Trophoblast cell (in vitro differentiated cells and primary cell): ENCODE measurements around the gene FOXL2.

Experiments
- DNase-seq, 2 donors: peaks; one replicate each; pipeline ENCODE4 v3.0.0-alpha.2; 2016
- H2AFZ ChIP-seq: 2 replicates; pipeline ENCODE4 v1.6.1; 2013; ENCODE audit warnings: low read length, moderate library complexity, mild to moderate bottlenecking; ENCODE audit not compliant: insufficient read depth, poor library complexity
- H2AK5ac ChIP-seq: 2 replicates; pipeline ENCODE4 v1.6.1; 2013; ENCODE audit warnings: mild to moderate bottlenecking, low read length
- H2BK120ac ChIP-seq: 2 replicates; pipeline ENCODE4 v1.6.1; 2013; ENCODE audit warnings: low read length, mild to moderate bottlenecking, moderate library complexity; ENCODE audit not compliant: insufficient read depth, poor library complexity
- H2BK12ac ChIP-seq: 2 replicates; pipeline ENCODE4 v1.6.1; 2013; ENCODE audit warnings: mild to moderate bottlenecking, low read length, moderate library complexity
- H2BK5ac ChIP-seq: 2 replicates; pipeline ENCODE4 v1.6.1; 2013; ENCODE audit warnings: low read length, low read depth, moderate library complexity, mild to moderate bottlenecking; ENCODE audit not compliant: poor library complexity
- H3K14ac ChIP-seq: 2 replicates; pipeline ENCODE4 v1.6.1; 2013; ENCODE audit warnings: mild to moderate bottlenecking, low read length
- H3K18ac ChIP-seq: 2 replicates; pipeline ENCODE4 v1.6.1; 2013; ENCODE audit warnings: mild to moderate bottlenecking, low read length
- H3K23ac ChIP-seq: 2 replicates; pipeline ENCODE4 v1.6.1; 2013; ENCODE audit warnings: low read length
- H3K27ac ChIP-seq: 2 replicates; pipeline ENCODE4 v1.5.1; 2013; ENCODE audit warnings: low read depth, mild to moderate bottlenecking, inconsistent platforms, low read length, moderate library complexity
- H3K27me3 ChIP-seq: 2 replicates; pipeline ENCODE4 v1.6.1; 2013; ENCODE audit warnings: inconsistent platforms, mild to moderate bottlenecking, low read length, moderate library complexity; ENCODE audit not compliant: insufficient read depth
- H3K36me3 ChIP-seq, 2 experiments: 1 replicate in 1 of 2; 2 replicates in 1 of 2; pipeline ENCODE4 v1.6.1; 2013; ENCODE audit warnings: low read length in 2 of 2, mild to moderate bottlenecking in 2 of 2, moderate library complexity in 1 of 2; ENCODE audit not compliant: insufficient read depth in 2 of 2, control insufficient read depth in 1 of 2
- H3K4ac ChIP-seq: 2 replicates; pipeline ENCODE4 v1.6.1; 2013; ENCODE audit warnings: low read depth, mild to moderate bottlenecking, low read length, moderate library complexity
- H3K4me1 ChIP-seq, 2 experiments: 1 replicate in 1 of 2; 2 replicates in 1 of 2; pipeline ENCODE4 v1.6.1; 2013; ENCODE audit warnings: low read length in 2 of 2, mild to moderate bottlenecking in 2 of 2, moderate library complexity in 1 of 2; ENCODE audit not compliant: insufficient read depth in 2 of 2, control insufficient read depth in 1 of 2
- H3K4me2 ChIP-seq: 2 replicates; pipeline ENCODE4 v1.6.1; 2013; ENCODE audit warnings: inconsistent platforms, mild to moderate bottlenecking, low read length, moderate library complexity
- H3K4me3 ChIP-seq: 2 replicates; pipeline ENCODE4 v1.5.1; 2013; ENCODE audit warnings: mild to moderate bottlenecking, low read depth, low read length, inconsistent platforms
- H3K79me1 ChIP-seq: one replicate; pipeline ENCODE4 v1.6.1; 2013; ENCODE audit warnings: low read length
- H3K79me2 ChIP-seq: 2 replicates; pipeline ENCODE4 v1.6.1; 2013; ENCODE audit warnings: low read length, mild to moderate bottlenecking; ENCODE audit not compliant: control insufficient read depth, insufficient read depth, poor library complexity
- H3K9ac ChIP-seq: 2 replicates; pipeline ENCODE4 v1.6.1; 2013; ENCODE audit warnings: mild to moderate bottlenecking, low read length
- H3K9me3 ChIP-seq: 2 replicates; pipeline ENCODE4 v1.6.1; 2013; ENCODE audit warnings: low read depth, mild to moderate bottlenecking, control low read depth, inconsistent platforms, low read length; ENCODE audit not compliant: insufficient read depth
- H4K12ac ChIP-seq: 2 replicates; pipeline ENCODE4 v1.6.1; 2013; ENCODE audit warnings: low read depth, mild to moderate bottlenecking, low read length, moderate library complexity
- H4K8ac ChIP-seq: 2 replicates; pipeline ENCODE4 v1.6.1; 2013; ENCODE audit warnings: low read depth, mild to moderate bottlenecking, low read length, moderate library complexity
- H4K91ac ChIP-seq: one replicate; pipeline ENCODE4 v1.6.1; 2013; ENCODE audit warnings: low read depth, mild to moderate bottlenecking, low read length, moderate library complexity
- WGBS: extraction: QIAGEN DNeasy Blood & Tissue Kit; methylation state at CpG from one replicate; pipeline ENCODE4 v1.1.7; 2013; ENCODE audit warnings: missing lambda C conversion rate; ENCODE audit not compliant: insufficient read length, insufficient coverage; ENCODE audit errors: extremely low coverage; 5-methylcytosine and 5-hydroxymethylcytosine counted together

The FOXL2 gene

GRCh38 chr3:138942861-138943623 lies 3.9 kb downstream of the FOXL2 start:
- H3K23ac ChIP-seq, result no peak overlapping the region
- peaks cover 9% of the 10 kb centered on the region for H3K9me3 ChIP-seq
- H4K8ac ChIP-seq, result no peak overlapping the region
- H2BK120ac ChIP-seq, result no peak overlapping the region
- no peaks in the 10 kb centered on the region for H3K79me2 ChIP-seq
- H4K12ac ChIP-seq, result no peak overlapping the region
- H3K18ac ChIP-seq, result no peak overlapping the region
- peaks cover 79% of the 10 kb centered on the region for H3K27me3 ChIP-seq
- H4K91ac ChIP-seq, result no peak overlapping the region
- no peaks in the 10 kb centered on the region for H3K79me1 ChIP-seq
- H3K4me2 ChIP-seq, result no peak overlapping the region
- no peak overlapping the region for H3K27ac ChIP-seq
- no peak overlapping the region for H2AK5ac ChIP-seq
- no peaks in the 10 kb centered on the region for H3K36me3 ChIP-seq
- H3K14ac ChIP-seq, result no peak overlapping the region
- H2BK12ac ChIP-seq, result no peak overlapping the region
- WGBS, result no CpG with 5 or more reads among the region's 25 CpGs
- no peak overlapping the region for H2AFZ ChIP-seq
- no peak overlapping the region for H3K9ac ChIP-seq
- no peak overlapping the region for H3K4me3 ChIP-seq
- H2BK5ac ChIP-seq, result no peak overlapping the region
- peaks cover 23 to 25% of the 10 kb centered on the region in 2 experiments for H3K4me1 ChIP-seq
- H3K4ac ChIP-seq, result no peak overlapping the region
- DNase-seq, result no peak

- peaks cover 9% of the 10 kb centered on the region for H3K9me3 ChIP-seq
- H2AK5ac ChIP-seq, result no peak overlapping the region
- H2AFZ ChIP-seq, result no peak overlapping the region
- H4K91ac ChIP-seq, result no peak overlapping the region
- H3K9ac ChIP-seq, result no peak overlapping the region
- no peak overlapping the region for H3K27ac ChIP-seq
- H3K4me1 ChIP-seq, result peaks cover 23 to 25% of the 10 kb centered on the region in 2 experiments
- no peak overlapping the region for H2BK12ac ChIP-seq
- H3K18ac ChIP-seq, result no peak overlapping the region
- H2BK5ac ChIP-seq, result no peak overlapping the region
- H3K27me3 ChIP-seq, result peaks cover 81% of the 10 kb centered on the region
- H3K4me2 ChIP-seq, result no peak overlapping the region
- no peak for DNase-seq
- no peak overlapping the region for H3K14ac ChIP-seq
- no peak overlapping the region for H2BK120ac ChIP-seq
- no CpG with 5 or more reads among the region's 4 CpGs for WGBS
- no peaks in the 10 kb centered on the region for H3K36me3 ChIP-seq
- H3K4ac ChIP-seq, result no peak overlapping the region
- no peak overlapping the region for H3K4me3 ChIP-seq
- no peak overlapping the region for H4K8ac ChIP-seq
- no peak overlapping the region for H3K23ac ChIP-seq
- H3K79me1 ChIP-seq, result no peaks in the 10 kb centered on the region
- no peaks in the 10 kb centered on the region for H3K79me2 ChIP-seq
- no peak overlapping the region for H4K12ac ChIP-seq
Observed at GRCh38 chr3:138942271-138942670, 4.7 kb downstream of the FOXL2 start.

DNA sequence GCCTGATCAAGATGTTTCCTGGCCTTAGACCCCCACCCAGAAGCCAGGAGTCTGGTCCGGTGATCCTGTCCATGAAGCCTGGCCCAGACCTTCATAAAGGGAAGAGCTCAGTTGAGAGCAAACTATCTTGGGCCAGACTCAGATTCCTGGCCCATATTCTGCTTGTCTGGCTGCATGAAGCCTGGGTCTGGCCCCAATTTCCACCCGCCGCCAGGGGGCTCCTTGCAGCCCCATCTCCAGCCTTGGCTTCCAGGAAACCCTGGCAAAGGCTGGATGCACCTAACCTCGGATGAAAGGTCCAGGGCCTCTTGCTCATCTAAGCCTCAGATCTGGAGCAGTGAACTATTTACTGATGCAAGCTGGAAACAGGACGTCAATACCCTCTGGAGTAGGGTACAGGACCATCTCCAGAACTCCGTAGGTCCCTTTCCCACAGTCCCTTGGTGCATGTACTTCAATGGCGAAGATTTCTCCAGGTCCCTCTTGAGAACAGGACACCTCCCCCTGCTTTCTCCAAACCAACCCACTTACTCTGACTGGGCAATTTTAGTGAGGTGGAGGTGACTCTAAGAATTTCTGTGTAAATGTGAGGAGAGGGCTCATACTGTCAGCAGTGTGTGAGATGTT lies 5.6 kb downstream of the FOXL2 start:
- Histone ChIP-seq H3K27ac (no peak overlapping the region), H3K79me1 (no peaks in the 10 kb centered on the region), H4K91ac (no peak overlapping the region), H3K18ac (no peak overlapping the region), H3K36me3 (no peaks in the 10 kb centered on the region), H2BK5ac (no peak overlapping the region), H2AK5ac (no peak overlapping the region), H3K27me3 (peaks cover 81% of the 10 kb centered on the region), H2BK120ac (no peak overlapping the region), H4K12ac (no peak overlapping the region), H3K79me2 (no peaks in the 10 kb centered on the region), H3K23ac (no peak overlapping the region), H3K4ac (no peak overlapping the region), H3K4me3 (no peak overlapping the region), H4K8ac (no peak overlapping the region), H3K4me1 (peaks cover 22% of the 10 kb centered on the region in 2 experiments), H2AFZ (no peak overlapping the region), H3K9me3 (peaks cover 11% of the 10 kb centered on the region), H3K14ac (no peak overlapping the region), H3K9ac (no peak overlapping the region), H2BK12ac (no peak overlapping the region), H3K4me2 (no peak overlapping the region)
- WGBS, result no CpG with 5 or more reads among the region's 7 CpGs
- DNase-seq, result peak; percentile 49 to 76

DNA sequence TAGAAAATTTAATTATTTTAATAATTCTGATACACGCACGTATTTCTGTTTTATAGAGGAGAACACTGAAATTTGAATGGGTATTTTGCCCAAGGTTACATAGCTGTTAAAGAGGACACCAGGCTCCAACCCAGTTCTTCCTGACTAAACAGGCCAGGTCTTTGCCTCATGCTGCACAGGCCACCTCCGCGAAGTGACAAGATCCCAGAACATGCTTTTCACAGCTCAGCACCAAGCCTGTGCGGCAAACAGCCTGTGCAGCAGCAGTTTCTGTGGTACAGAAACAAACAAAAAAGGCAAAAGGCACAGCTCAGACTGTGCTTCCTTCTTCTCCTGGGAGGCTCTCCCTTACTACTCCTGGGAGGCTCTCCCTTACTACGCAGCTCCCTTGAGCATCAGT lies 6.5 kb downstream of the FOXL2 start:
- no peak overlapping the region for H3K4me2 ChIP-seq
- H2BK12ac ChIP-seq, result no peak overlapping the region
- no peak overlapping the region for H3K23ac ChIP-seq
- no peak overlapping the region for H3K9ac ChIP-seq
- no peak overlapping the region for H3K18ac ChIP-seq
- no peak overlapping the region for H2AK5ac ChIP-seq
- peaks cover 73% of the 10 kb centered on the region for H3K27me3 ChIP-seq
- H3K14ac ChIP-seq, result no peak overlapping the region
- WGBS, result no CpG with 5 or more reads among the region's 6 CpGs
- H2BK120ac ChIP-seq, result no peak overlapping the region
- H3K36me3 ChIP-seq, result no peaks in the 10 kb centered on the region
- H4K91ac ChIP-seq, result no peak overlapping the region
- no peak overlapping the region for H3K27ac ChIP-seq
- peaks cover 11% of the 10 kb centered on the region for H3K9me3 ChIP-seq
- H2BK5ac ChIP-seq, result no peak overlapping the region
- peaks cover 19 to 20% of the 10 kb centered on the region in 2 experiments for H3K4me1 ChIP-seq
- DNase-seq, result no peak
- no peak overlapping the region for H3K4me3 ChIP-seq
- H3K4ac ChIP-seq, result no peak overlapping the region
- H4K8ac ChIP-seq, result no peak overlapping the region
- no peak overlapping the region for H2AFZ ChIP-seq
- H3K79me1 ChIP-seq, result no peaks in the 10 kb centered on the region
- H3K79me2 ChIP-seq, result no peaks in the 10 kb centered on the region
- no peak overlapping the region for H4K12ac ChIP-seq
